NCI-H1092 treated with DMSO at 0.1 percent for 48 hours (cell line): ENCODE measurements around the gene RAD51D.
"Not testable (repeated sequence)": the region's sequence is repeated elsewhere in the genome, so short reads cannot be mapped to it uniquely, and the experiment has no call there.

Source experiments
- DNase-seq: peaks from one replicate; lab custom pipeline; 2025; lab: John Stamatoyannopoulos, UW

Gene RAD51D

GRCh38 chr17:35141681-35142466, 22.2 kb upstream of the RAD51D start, which contains the start of gene NLE1:
NLE1 (minus strand) TSS chr17:35142303; CDS start chr17:35142275, 28 bp downstream.
- peak; percentile 78 for DNase-seq

- DNase-seq: no peak
These were observed 18.6 kb upstream of the RAD51D start for GRCh38 chr17:35138218-35138617.

- DNase-seq: no peak
These were observed 15.7 kb upstream of the RAD51D start for GRCh38 chr17:35135322-35135721.

- no peak for DNase-seq
These were observed 13.3 kb upstream of the RAD51D start for GRCh38 chr17:35132816-35133550.

- no peak for DNase-seq
These were observed 12.4 kb upstream of the RAD51D start for GRCh38 chr17:35132099-35132498.

- DNase-seq: no peak
These were observed 10.7 kb upstream of the RAD51D start for GRCh38 chr17:35130392-35130791.

GRCh38 chr17:35129973-35130351, 10.3 kb upstream of the RAD51D start:
- DNase-seq: no peak

- no peak for DNase-seq
These were observed 9.7 kb upstream of the RAD51D start for GRCh38 chr17:35129154-35129972.

- no peak for DNase-seq
These were observed 8.3 kb upstream of the RAD51D start for GRCh38 chr17:35127751-35128514.

- DNase-seq: no peak
These were observed 1.7 kb upstream of the RAD51D start, which contains the start of gene FNDC8 for GRCh38 chr17:35121315-35121714. FNDC8 (plus strand) TSS chr17:35121615; CDS start chr17:35121694, 79 bp downstream.

GRCh38 chr17:35117984-35118383, 1.7 kb downstream of the RAD51D start:
- DNase-seq: no peak

GRCh38 chr17:35116845-35117244, 2.8 kb downstream of the RAD51D start:
- no peak for DNase-seq

GRCh38 chr17:35110791-35111190, 8.9 kb downstream of the RAD51D start:
- DNase-seq: not testable (repeated sequence)

GRCh38 chr17:35104844-35105450, 14.7 kb downstream of the RAD51D start:
- DNase-seq: no peak

- no peak for DNase-seq
These were observed 16.4 kb downstream of the RAD51D start for GRCh38 chr17:35103271-35103670.

- DNase-seq: no peak
These were observed 17.9 kb downstream of the RAD51D start for GRCh38 chr17:35101725-35102124.

GRCh38 chr17:35101036-35101435, 18.6 kb downstream of the RAD51D start:
- DNase-seq: no peak

- no peak for DNase-seq
These were observed 19.8 kb downstream of the RAD51D start for GRCh38 chr17:35099908-35100307.

- DNase-seq: no peak
These were observed 21.9 kb downstream of the RAD51D start for GRCh38 chr17:35097776-35098175.

- DNase-seq: no peak
These were observed 23.9 kb downstream of the RAD51D start for GRCh38 chr17:35095741-35096140.

- DNase-seq: no peak
These were observed 24.8 kb downstream of the RAD51D start for GRCh38 chr17:35094902-35095301.
